ENCODE results near the gene SUN5. TPM values are rescaled to one million over a fixed set of nuclear protein-coding genes. Genes with fewer than 3 reads are reported as not detected.

The SUN5 gene, protein sequence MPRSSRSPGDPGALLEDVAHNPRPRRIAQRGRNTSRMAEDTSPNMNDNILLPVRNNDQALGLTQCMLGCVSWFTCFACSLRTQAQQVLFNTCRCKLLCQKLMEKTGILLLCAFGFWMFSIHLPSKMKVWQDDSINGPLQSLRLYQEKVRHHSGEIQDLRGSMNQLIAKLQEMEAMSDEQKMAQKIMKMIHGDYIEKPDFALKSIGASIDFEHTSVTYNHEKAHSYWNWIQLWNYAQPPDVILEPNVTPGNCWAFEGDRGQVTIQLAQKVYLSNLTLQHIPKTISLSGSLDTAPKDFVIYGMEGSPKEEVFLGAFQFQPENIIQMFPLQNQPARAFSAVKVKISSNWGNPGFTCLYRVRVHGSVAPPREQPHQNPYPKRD
- not detected for total RNA-seq
- polyA plus RNA-seq = not detected
- long read RNA-seq, donor 1 = 0 reads
- long read RNA-seq, donor 2 = 0 reads
- long read RNA-seq, donor 3 = 0 reads
- long read RNA-seq, donor 4 = 0 reads
- long read RNA-seq, donor 5 = 0 reads

DNA sequence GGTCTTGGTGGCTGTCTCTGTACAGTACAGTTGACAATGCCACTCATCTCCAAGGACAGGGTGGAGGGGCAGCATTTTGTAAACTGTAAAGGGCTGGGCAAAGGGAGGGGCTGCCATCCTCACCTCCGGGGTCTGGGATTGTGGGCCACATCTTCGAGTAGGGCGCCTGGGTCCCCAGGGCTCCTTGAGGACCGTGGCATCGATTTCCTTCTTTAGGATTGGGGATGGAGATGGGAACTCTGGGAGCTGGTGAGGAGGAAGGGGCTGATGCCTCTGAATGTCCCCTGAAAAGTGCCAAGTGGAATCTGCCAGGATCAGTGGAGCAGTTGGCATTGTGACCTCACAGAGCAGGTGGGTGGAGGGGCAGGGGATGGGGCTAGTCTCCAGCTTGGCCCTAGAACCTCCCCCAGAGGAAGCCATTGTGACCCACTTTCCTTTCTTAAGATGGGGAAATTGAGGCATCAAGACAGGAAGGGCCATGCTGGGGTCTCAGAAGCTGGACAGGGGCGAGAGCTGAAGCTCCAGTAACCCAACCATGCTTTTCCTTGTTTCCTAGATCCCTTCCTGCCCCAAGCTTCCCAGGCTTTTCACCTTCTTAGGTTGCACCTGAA, at the start of gene SUN5:
Gene SUN5, minus strand, starts transcription at position 293 of the 611 bp plus-strand sequence. Its CDS starts 93 bp downstream, at position 200.
- H3K4me3 ChIP-seq = no peak within 1 kb of the TSS
- ATAC-seq (ENCODE audit: insufficient read depth, low FRiP score) = no peak
- no peaks in the 10 kb centered on the region for H3K4me1 ChIP-seq (ENCODE audit: control insufficient read depth in 5 of 5, insufficient read depth in 5 of 5, low read length in 5 of 5)
- TF ChIP-seq, protein P1, sequence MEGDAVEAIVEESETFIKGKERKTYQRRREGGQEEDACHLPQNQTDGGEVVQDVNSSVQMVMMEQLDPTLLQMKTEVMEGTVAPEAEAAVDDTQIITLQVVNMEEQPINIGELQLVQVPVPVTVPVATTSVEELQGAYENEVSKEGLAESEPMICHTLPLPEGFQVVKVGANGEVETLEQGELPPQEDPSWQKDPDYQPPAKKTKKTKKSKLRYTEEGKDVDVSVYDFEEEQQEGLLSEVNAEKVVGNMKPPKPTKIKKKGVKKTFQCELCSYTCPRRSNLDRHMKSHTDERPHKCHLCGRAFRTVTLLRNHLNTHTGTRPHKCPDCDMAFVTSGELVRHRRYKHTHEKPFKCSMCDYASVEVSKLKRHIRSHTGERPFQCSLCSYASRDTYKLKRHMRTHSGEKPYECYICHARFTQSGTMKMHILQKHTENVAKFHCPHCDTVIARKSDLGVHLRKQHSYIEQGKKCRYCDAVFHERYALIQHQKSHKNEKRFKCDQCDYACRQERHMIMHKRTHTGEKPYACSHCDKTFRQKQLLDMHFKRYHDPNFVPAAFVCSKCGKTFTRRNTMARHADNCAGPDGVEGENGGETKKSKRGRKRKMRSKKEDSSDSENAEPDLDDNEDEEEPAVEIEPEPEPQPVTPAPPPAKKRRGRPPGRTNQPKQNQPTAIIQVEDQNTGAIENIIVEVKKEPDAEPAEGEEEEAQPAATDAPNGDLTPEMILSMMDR (IDR thresholded peaks at IDR 0.05; ENCODE audit: control extremely low read depth, extremely low read depth) = no peak
- no peak within 1 kb of the TSS for H3K9ac ChIP-seq (ENCODE audit: insufficient read depth in 1 of 2, low read length in 2 of 2)
- peaks cover 0 to 3% (median 0%) of the 10 kb centered on the region in 3 donors for H3K27me3 ChIP-seq (ENCODE audit: control insufficient read depth in 3 of 3, insufficient read depth in 3 of 3, low read length in 2 of 3)
- WGBS, 2 donors = 82 to 89% methylated on average over 6 of the region's 6 CpGs
- no peak for DNase-seq
- no peak within 1 kb of the TSS for H3K27ac ChIP-seq (ENCODE audit: low read depth in 1 of 2, low read length in 1 of 2)
- H3K9me3 ChIP-seq (ENCODE audit: control insufficient read depth in 4 of 4, insufficient read depth in 3 of 4, low read length in 3 of 4) = peaks cover 0 to 6% (median 2%) of the 10 kb centered on the region in 4 donors
- H3K36me3 ChIP-seq (ENCODE audit: control insufficient read depth in 4 of 4, insufficient read depth in 4 of 4, low read length in 4 of 4) = no peaks in the 10 kb centered on the region

DNA sequence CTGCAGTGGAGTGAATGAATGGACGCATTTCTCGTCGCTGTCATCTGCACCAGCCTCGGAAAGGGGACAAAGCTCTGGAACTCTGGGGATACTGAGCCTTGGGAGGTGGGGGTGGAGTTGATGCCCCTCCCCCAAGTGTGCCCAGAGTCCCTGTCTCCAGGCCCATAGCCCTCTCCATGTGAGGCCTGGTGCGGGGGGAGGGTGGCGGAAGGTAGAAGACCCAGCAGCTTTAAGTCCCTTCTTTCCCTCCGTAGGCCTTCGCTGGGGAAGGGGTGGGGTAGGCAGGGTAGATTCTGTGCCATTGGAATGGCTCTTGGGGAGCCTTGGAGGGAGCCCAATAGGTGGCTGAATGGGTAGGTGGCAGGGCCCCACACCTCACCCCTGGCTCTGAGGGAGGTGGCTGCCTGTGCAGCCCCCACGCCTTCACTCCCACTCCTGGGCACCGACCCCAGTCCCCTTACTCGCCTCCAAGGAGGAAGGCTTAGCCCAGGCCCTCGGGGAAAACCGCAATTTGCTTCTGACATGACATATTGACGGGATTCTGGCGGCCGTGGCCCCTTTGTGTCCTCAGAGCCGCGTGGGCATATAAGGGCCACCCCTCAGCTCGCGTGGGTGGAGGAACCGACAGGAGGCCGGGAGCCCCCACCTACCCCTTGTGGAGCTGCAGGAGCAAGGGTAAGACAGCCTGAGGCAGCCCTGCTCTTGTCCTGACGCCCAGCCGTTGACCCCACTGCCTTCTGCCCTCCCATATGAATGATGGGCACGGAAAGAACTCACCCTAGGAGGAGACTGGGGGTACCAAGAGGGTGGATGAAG, 49.3 kb upstream of the SUN5 start, which contains the start of gene BPIFB3:
Gene BPIFB3, plus strand, starts transcription at position 613 of the 816 bp plus-strand sequence. CDS start 1,533 bp downstream, outside the sequence.
- H3K27me3 ChIP-seq (ENCODE audit: control insufficient read depth in 3 of 3, insufficient read depth in 3 of 3, low read length in 2 of 3) = peaks cover 0 to 3% (median 0%) of the 10 kb centered on the region in 3 donors
- H3K36me3 ChIP-seq (ENCODE audit: control insufficient read depth in 4 of 4, insufficient read depth in 4 of 4, low read length in 4 of 4) = no peaks in the 10 kb centered on the region
- H3K27ac ChIP-seq (ENCODE audit: low read depth in 1 of 2, low read length in 1 of 2) = no peak within 1 kb of the TSS
- H3K9ac ChIP-seq (ENCODE audit: insufficient read depth in 1 of 2, low read length in 2 of 2) = no peak within 1 kb of the TSS
- no peaks in the 10 kb centered on the region for H3K4me1 ChIP-seq (ENCODE audit: control insufficient read depth in 5 of 5, insufficient read depth in 5 of 5, low read length in 5 of 5)
- TF ChIP-seq, protein P1 (IDR thresholded peaks at IDR 0.05; ENCODE audit: control extremely low read depth, extremely low read depth) = no peak
- DNase-seq (no peak), ATAC-seq (ENCODE audit: insufficient read depth, low FRiP score) (no peak)
- H3K9me3 ChIP-seq (ENCODE audit: control insufficient read depth in 4 of 4, insufficient read depth in 3 of 4, low read length in 3 of 4) = no peaks in the 10 kb centered on the region
- WGBS, 2 donors = 82 to 86% methylated on average over 23 to 25 of the region's 25 CpGs
- H3K4me3 ChIP-seq = no peak within 1 kb of the TSS

DNA sequence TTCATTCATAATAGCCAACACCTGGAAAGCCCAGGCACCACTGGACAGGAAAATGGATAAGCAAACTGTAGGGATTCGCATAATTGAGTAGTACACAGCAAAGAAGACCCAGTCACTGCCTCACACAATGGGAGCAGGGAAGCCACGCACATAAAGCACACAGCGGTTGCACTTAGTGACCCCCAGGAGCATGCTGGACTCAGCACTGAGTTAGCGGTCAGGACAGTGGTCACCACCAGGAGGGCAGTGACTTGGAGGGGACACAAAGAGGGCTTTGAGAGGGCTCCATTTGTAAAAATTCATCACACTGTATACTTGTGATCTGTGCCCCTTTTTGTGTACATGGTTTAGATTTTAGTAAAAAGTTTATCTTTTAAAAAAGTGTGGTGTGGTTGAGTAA, 47.1 kb upstream of the SUN5 start:
- no peaks in the 10 kb centered on the region for H3K27me3 ChIP-seq (ENCODE audit: control insufficient read depth in 3 of 3, insufficient read depth in 3 of 3, low read length in 2 of 3)
- ATAC-seq (ENCODE audit: insufficient read depth, low FRiP score) (no peak), DNase-seq (no peak)
- no peak overlapping the region for H3K27ac ChIP-seq (ENCODE audit: low read depth in 1 of 2, low read length in 1 of 2)
- 85 to 90% methylated on average over 4 of the region's 4 CpGs for WGBS, 2 donors
- H3K4me1 ChIP-seq (ENCODE audit: control insufficient read depth in 5 of 5, insufficient read depth in 5 of 5, low read length in 5 of 5) = no peaks in the 10 kb centered on the region
- no peak overlapping the region for H3K4me3 ChIP-seq
- peaks cover 0 to 5% (median 0%) of the 10 kb centered on the region in 4 donors for H3K9me3 ChIP-seq (ENCODE audit: control insufficient read depth in 4 of 4, insufficient read depth in 3 of 4, low read length in 3 of 4)
- TF ChIP-seq, protein P1 (IDR thresholded peaks at IDR 0.05; ENCODE audit: control extremely low read depth, extremely low read depth) = no peak
- H3K9ac ChIP-seq (ENCODE audit: insufficient read depth in 1 of 2, low read length in 2 of 2) = no peak overlapping the region
- H3K36me3 ChIP-seq (ENCODE audit: control insufficient read depth in 4 of 4, insufficient read depth in 4 of 4, low read length in 4 of 4) = no peaks in the 10 kb centered on the region
